Glomerular endothelial cell (primary cell): Measurements from ENCODE around the gene PBXIP1. TPM values are rescaled to one million over a fixed set of nuclear protein-coding genes. Genes with fewer than 3 reads are reported as not detected.
"Not testable (repeated sequence)": the region's sequence is repeated elsewhere in the genome, so short reads cannot be mapped to it uniquely, and the experiment has no call there.

ENCODE experiments used
- DNase-seq: peaks from one replicate; pipeline ENCODE4 v3.0.0-alpha.2; 2011; ENCODE audit warnings: low read depth, low spot score; ENCODE audit errors: extremely low read depth
- total RNA-seq: library from RNA; depleted of rRNA; stranded (reverse); fragments of >200 nt; gene quantifications from 2 replicates; pipeline ENCODE4 v1.2.3, GENCODE V29; 2015

PBXIP1 gene
- total RNA-seq, 1 donor from 2014 or later = 115 TPM

GRCh38 chr1:154938604-154939399 lies 17.1 kb downstream of the PBXIP1 start:
- no peak for DNase-seq

DNA sequence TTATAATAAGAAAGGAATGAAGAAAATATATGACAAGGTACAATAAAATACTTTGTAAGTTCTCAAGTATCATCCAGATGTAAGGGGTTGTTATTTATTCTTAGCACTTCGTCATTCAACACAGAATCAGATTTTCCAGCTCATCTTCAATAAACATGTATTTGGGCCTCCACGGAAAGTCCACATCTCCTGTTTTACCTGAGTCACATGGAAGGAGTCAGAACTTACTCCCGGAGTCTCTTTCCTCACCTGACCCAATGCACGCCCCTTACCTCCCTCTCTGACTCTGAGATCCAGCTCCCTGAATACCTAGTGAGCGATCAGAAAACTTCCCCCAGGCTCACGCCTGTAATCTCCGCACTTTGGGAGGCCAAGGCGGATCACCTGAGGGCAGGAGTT lies 17.9 kb downstream of the PBXIP1 start:
- DNase-seq = no peak

GRCh38 chr1:154937085-154937987 lies 18.6 kb downstream of the PBXIP1 start:
- peak; percentile 77 for DNase-seq

- peak; percentile 82 for DNase-seq
These were observed 19.3 kb downstream of the PBXIP1 start, which contains the start of gene PMVK for GRCh38 chr1:154936555-154937084. TSS of gene PMVK (minus strand) at chr1:154936719. CDS start at chr1:154936685, 34 bp downstream.

DNA sequence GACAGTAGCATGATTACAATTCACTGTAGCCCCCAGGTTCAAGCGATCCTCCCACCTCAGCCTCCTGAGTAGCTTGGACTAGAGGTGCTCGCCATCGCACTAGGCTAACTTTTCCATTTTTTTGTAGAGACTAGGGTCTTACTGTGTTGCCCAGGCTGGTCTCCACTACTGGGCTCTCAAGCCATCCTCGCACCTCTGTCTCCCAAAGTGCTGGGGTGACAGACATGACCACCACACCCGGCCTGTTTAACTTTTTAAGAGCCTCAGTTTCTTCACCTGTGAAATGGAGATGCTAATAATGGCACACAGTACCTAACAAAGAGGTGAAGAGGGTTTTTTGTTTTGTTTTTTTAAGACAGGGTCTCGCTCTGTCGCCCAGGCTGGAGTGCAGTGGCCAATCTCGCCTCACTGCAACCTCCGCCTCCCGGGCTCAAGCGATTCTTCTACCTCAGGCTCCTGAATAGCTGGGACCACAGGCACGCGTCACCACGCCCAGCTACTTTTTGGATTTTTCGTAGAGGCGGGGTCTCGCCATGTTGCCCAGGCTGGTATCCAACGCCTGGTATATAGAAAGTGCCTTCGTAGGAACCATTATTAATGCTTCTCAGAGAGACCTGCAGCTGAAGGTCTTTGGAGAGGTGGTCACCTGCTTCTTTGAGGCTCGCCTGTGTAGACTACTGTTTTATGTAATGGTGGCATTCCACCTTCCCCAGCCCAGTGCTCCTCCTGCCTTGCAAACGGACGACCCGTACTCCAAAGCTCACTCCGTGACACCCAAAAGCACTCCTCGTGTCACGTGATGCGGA lies 19.9 kb downstream of the PBXIP1 start:
- DNase-seq = no peak

DNA sequence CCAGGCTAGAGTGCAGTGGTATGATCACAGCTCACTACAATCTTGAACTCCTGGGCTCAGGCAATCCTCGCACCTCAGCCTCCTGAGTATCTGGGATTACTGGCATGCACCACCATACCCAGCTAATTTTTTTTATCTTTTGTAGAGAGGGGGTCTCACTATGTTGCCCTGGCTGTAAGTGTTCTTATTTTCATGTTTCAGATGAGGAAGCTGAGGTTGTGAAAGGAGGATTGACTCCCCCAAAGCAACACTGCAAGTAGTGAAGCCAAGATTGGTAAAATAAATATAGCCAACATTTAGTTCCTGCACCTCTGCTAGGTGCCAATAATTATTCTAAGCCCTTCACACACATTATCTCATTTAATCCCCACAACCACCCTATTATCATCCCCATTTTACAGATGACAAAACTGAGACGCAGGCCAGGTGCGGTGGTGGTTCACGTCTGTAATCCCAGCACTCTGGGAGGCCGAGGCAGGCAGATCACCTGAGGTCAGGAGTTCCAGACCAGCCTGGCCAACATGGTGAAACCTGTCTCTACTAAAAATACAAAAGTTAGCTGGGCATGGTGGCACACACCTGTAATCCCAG lies 21.4 kb downstream of the PBXIP1 start:
- DNase-seq = no peak

- DNase-seq = no peak
These were observed 23.9 kb downstream of the PBXIP1 start for GRCh38 chr1:154931940-154932487.

- DNase-seq = no peak
These were observed 29.7 kb downstream of the PBXIP1 start for GRCh38 chr1:154926201-154926600.

- DNase-seq = no peak
These were observed 30.3 kb downstream of the PBXIP1 start for GRCh38 chr1:154925335-154926170.

- DNase-seq = no peak
These were observed 32.2 kb downstream of the PBXIP1 start for GRCh38 chr1:154923695-154924094.

- DNase-seq = no peak
These were observed 42.6 kb downstream of the PBXIP1 start for GRCh38 chr1:154913273-154913672.

GRCh38 chr1:154912755-154913154 lies 43.1 kb downstream of the PBXIP1 start:
- no peak for DNase-seq

DNA sequence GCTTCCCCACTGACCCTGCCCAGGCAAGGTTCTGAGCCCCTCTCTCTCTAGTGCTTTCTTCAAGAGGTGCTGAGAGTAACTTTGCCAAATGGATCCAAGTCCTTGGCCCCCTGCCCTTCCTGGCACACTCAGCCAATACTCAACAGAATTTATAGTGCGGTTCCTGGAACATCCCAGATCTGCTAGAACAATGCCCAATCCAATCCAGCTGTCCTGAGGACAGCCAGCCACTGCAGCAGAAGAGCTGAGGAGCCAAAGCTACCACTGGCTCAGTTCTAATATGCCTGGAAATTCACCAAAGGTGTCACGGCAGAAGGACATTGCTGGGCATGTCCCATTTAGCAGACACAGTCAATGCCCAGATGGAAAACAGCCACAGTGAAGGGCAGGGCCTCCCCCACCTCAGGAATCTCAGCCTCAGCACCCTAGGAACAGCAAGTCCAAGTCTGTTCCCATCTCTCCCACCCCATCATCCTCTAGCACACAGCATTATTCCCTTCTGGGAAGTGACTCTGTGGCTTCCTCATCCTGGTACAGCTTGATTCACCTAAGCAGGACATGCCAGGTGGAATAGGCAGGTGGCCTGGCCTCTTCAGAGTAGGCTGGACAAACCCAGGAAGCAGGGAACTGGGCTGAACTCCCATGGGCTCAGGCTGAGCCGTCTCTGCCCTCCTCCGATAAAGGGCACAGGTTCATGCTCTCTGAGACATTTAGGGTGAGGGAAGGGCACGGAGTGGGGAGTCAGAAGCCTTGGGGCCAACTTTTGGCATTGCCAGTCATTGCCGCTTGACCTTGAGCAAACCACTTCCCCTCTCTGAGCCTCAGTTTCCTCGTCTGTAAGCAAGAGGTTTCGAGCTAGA lies 44.0 kb downstream of the PBXIP1 start:
- DNase-seq = no peak

DNA sequence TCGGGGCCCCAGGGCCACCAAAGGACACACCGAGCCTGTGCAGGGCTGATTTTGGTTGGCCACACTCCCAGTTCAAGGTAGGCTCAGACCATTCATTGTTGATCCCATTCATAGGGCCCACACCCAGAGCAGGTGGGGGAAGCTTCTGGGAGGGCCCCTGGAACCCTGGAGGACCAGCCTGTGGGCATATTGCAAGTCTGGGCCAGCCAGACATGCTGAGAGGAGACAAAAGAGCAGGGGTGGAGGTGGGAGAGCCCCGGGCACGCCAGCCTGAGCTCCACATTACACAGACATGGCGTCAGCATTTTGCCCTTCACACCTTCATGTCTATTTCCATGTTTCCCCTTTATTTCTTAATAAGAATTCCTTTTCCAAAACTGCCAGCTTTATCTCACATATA lies 45.0 kb downstream of the PBXIP1 start:
- DNase-seq = no peak

GRCh38 chr1:154908937-154909336 lies 47.0 kb downstream of the PBXIP1 start:
- DNase-seq = no peak

DNA sequence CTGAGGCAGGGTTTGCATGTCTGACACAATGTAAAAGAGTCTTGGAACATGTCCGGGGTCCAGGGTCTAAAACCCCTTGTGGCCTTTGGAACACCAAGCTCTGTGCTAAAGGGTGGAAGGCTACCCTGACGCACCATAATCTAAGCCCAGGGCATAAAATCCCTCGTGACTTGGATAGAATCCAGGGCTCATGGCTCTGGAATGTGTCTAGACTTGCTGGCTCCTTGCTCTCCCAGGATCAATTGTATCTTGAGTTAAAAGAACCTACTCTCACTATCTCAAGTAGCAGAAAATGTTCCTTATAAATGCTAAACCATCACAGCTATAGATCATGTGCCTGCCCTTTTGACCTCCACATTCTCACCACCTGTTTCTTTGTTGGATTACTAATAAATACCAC lies 47.8 kb downstream of the PBXIP1 start:
- not testable (repeated sequence) for DNase-seq

DNA sequence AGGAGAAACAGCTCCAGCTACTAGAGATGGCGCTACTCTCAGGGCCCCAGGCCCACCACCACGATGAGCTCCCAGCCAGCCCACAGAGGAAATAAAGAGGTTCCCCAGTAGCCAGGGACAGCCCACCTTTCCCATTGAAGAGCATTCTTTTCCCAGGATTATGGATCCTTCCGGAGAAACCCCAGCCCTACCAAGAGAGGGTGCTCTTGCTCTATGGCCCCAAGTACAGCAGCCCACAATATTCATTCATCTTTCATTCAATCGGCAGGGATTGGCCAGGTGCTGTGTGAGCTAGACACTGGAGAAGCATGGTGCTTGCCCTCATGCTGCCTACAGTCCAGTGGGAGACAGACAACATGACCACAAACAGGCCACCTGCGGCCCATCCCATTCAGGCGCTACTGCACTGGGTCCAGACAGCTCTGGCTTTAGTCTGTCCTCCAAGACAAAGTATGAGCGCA lies 49.2 kb downstream of the PBXIP1 start:
- DNase-seq = no peak
